A673 (cell line): ENCODE results near the gene DHDH.

Experiments
- CTCF ChIP-seq: fragments of 300-800, 200-600 bp; sonication (generic); conservative IDR thresholded peaks from 2 replicates; pipeline ENCODE4 v1.5.1; 2017; ENCODE audit warnings: low read depth, mild to moderate bottlenecking, antibody characterized with exemption, low read length, moderate library complexity, mixed read lengths
- EZH2 ChIP-seq: fragments of 200-600 bp; sonication (generic); IDR thresholded peaks from 2 replicates; pipeline ENCODE4 v1.6.1; 2017; ENCODE audit warnings: borderline replicate concordance, low read depth, mild to moderate bottlenecking, mixed read lengths, antibody characterized with exemption, low read length; ENCODE audit not compliant: poor library complexity, severe bottlenecking

- TF ChIP-seq CTCF (no peak), EZH2 (no peak)
Observed at GRCh38 chr19:48961051-48961649, 27.7 kb downstream of the DHDH start.
